GM19452 (cell line): Measurements from ENCODE around the gene SDHAF4.
"Not testable (repeated sequence)": the region's sequence is repeated elsewhere in the genome, so short reads cannot be mapped to it uniquely, and the experiment has no call there.

Experiments
- ATAC-seq: cut with Tn5 transposase; IDR thresholded peaks from one replicate; pipeline ENCODE4 v1.9.1; 2021; ENCODE audit not compliant: unreplicated experiment

The SDHAF4 gene

DNA sequence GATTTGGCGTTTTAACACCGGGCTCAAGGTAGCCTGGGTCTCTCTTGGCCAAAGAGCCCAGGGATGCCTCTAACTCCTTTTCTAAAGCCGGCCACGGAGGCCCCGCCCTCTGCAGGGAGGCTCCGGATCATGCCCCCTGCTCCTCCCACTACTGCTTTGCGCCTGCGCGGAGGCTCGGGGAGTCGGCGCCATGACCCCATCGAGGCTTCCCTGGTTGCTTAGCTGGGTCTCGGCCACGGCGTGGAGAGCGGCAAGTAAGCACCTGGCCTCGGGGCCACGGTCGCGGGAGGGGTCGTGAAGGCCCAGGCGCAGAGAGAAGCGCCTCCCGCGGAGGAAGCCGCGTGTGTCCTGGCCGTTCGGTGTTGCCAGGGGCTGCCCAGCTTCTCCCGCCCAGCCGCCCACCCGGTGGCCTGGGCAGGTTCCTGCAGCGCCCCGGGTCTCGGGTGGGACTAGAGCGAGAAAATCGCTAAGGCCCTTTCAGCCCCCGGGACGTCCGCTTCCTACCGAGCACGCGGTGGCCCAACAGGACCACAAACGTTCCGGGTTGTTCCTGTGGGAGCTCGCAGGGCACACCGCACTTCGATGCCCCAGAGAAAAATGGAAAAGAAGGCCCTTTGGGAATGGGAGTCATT is at the start of gene SDHAF4:
Gene SDHAF4 (plus strand): TSS at position 180 of the 632 bp plus-strand sequence. CDS start 11 bp downstream, at position 191.
- ATAC-seq = peak; percentile 100

DNA sequence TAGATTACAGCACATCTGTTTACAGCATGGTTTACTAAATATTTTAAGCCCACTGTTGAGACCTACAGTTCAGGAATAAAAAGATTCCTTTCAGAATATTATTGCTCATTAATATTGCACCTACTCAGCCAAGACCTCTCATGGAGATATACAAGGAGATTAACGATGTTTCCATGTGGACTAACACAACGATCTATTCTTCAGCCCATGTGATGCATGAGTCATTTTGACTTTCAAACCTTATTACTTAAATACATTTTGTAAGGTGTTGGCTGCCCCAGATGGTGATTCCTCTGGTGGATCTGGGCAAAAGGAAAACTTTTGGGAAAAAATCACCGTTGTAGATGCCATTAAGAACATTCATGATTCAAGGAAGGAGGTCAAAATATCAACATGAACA is 48.0 kb upstream of the SDHAF4 start:
- no peak for ATAC-seq

- ATAC-seq = no peak
Measured at GRCh38 chr6:70520575-70520974, 46.2 kb upstream of the SDHAF4 start.

- ATAC-seq = no peak
Measured at GRCh38 chr6:70524721-70525286, 41.9 kb upstream of the SDHAF4 start.

DNA sequence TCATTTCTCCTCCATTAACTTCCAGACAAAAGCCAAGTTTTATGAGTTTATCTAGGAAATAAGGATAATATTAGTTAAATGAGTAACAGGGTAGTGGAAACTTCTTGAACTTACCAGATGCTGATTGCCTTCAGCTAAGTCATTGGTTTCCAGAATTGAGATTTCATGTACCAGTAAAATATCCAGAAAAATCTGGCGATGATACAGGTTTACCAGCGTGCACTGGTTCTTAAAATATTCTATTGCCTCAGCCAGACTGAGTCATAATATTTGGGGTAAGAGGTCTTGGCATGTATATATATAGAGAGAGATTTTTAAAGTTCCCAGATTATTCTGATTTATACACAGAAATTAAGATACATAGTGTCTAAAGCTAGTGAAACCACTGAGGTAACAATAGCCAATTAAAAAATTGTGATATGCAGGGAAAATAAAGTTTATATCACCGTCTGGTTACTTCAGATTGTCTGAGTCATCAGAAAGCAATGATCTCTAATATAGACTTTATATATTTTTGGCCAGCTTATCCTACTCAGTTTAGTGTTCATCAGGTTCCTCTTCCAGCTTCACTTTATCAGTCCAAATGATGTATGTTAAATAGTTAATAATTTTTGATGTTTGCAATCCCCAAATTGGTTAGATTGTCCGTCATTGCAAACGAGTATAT is 39.5 kb upstream of the SDHAF4 start:
- no peak for ATAC-seq

- ATAC-seq = no peak
Measured at GRCh38 chr6:70530023-70530422, 36.7 kb upstream of the SDHAF4 start.

GRCh38 chr6:70531133-70531532 is 35.6 kb upstream of the SDHAF4 start:
- no peak for ATAC-seq

DNA sequence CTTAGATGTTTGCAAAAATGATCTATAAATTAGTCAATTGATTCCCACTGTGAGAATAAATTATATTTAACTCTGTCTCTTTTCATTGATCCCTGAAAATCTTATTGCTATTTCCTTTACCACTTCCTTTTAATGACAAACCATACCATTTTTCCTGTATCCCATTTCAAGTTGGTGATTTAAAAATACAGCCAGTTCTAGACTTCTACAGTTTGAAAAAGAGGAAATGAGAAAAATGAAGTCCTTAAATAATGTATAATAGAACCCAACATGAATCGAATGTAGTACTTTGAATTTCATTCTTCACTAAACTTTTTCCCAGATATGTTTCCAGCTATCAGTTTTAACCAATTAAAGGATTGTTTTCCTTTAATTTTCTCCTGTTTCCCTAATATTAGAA is 29.5 kb upstream of the SDHAF4 start:
- no peak for ATAC-seq

- peak; percentile 69 for ATAC-seq
Measured at GRCh38 chr6:70538376-70538775, 28.4 kb upstream of the SDHAF4 start.

GRCh38 chr6:70547313-70547712 is 19.4 kb upstream of the SDHAF4 start:
- ATAC-seq = no peak

GRCh38 chr6:70547905-70548304 is 18.8 kb upstream of the SDHAF4 start:
- no peak for ATAC-seq

DNA sequence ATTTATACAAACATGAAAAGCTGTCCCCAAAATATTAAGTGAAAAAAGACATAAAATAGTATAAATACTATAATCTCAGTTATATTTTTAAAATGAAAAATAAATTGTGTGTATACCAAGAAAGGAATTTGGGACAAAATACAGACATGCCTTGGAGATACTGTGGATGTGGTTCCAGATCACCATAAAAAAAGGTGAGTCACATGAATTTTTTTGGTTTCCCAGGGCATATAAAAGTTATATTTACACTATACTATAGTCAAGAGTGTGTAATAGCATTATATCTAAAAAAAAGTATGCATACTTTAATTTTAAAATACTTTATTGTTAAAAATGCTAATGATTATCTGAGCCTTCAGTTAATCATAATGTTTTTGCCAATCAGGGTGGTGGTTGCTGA is 17.4 kb upstream of the SDHAF4 start:
- ATAC-seq = no peak

DNA sequence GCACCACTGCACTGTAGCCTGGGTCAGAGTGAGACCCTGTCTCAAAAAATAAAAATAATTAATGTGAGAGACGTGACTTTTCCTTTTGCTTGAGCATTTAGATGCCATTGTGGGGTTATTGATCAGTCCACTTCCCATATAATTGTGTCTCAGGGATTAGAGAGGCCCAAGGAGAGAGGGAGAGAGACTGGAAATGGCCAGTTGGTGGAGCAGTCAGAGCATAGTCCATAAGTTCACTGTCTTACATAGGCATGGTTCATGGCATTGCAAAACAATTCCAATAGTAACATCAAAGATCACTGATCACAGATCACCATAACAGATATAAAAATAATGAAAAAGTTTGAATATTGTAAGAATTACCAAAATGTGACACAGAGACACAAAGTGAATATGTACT is 15.2 kb upstream of the SDHAF4 start:
- no peak for ATAC-seq

- not testable (repeated sequence) for ATAC-seq
Measured at GRCh38 chr6:70552286-70552940, 14.3 kb upstream of the SDHAF4 start.

DNA sequence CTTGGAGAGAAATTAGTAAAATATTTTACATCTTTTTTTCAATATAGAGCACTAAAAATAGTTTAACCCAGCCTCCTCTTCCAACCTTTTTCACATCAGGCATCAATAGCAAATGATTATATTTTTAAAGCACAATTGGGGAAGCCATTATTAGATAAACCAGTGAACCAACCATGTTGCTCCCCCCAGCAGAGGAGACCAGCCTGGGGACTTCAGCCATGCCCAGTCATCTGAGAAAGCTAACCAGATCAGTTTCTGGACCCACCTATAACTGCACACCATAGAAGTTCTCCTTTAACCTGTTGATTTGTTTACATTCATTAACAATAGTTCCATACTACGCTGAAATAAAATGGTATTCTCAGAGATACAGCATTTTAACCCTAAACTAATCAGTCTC is 13.8 kb upstream of the SDHAF4 start:
- no peak for ATAC-seq

- ATAC-seq = no peak
Measured at GRCh38 chr6:70557998-70558397, 8.7 kb upstream of the SDHAF4 start.

- ATAC-seq = not testable (repeated sequence)
Measured at GRCh38 chr6:70562401-70562800, 4.3 kb upstream of the SDHAF4 start.

DNA sequence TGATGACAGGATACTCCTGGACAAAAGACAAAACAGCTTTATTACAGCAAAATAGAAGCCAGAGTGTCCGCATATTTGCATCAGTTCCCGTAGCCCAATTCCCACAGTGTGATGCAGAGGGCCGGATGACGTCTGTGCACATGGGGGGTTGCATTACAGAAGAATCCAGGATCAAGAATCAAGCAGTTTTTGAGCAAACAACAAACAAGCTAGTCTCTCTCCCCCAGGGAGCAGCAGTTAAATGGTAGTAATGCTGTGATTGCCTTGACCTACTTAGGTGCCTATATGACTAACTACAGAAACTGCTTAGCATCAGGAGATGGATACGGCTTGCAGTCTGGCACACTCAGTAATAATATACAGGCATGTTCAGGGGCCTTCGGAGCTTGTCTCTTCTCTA is 3.2 kb upstream of the SDHAF4 start:
- ATAC-seq = no peak

GRCh38 chr6:70574643-70575042 is 7.9 kb downstream of the SDHAF4 start:
- ATAC-seq = no peak

- ATAC-seq = no peak
Measured at GRCh38 chr6:70575899-70576495, 9.3 kb downstream of the SDHAF4 start.

GRCh38 chr6:70586114-70586513 is 19.4 kb downstream of the SDHAF4 start:
- peak; percentile 92 for ATAC-seq

DNA sequence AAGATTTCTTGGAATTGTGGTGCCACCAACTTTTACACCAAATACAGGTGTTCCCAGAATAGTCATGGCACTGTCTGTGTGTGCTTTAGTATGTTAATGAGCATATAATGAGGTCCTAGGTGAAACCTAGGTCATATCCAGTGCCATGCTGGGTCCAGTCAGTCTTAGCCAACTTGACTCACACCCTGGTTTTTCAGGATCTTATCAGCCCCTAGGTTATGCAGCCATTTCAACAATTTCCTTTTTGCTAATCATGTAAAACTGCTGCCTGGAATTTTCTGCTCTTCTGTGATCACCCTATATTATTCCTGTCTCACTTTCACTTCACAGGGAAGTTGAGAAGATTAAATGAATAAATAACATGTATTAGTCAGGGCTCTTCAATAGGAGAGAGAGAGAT is 23.7 kb downstream of the SDHAF4 start:
- no peak for ATAC-seq
